GM12878 (cell line): ENCODE measurements around the gene CAVIN1. TPM values are rescaled to one million over a fixed set of nuclear protein-coding genes. Genes with fewer than 3 reads are reported as not detected.

Experiments used
- ATF2 ChIP-seq: IDR thresholded peaks from 2 replicates; pipeline ENCODE4 v1.6.1; 2012; ENCODE audit warnings: low read length, inconsistent platforms
- ATF3 ChIP-seq: IDR thresholded peaks from 2 replicates; pipeline ENCODE4 v1.6.1; 2011; ENCODE audit warnings: low read depth, mild to moderate bottlenecking, low read length, moderate library complexity, borderline replicate concordance; ENCODE audit errors: extremely low read depth
- BMI1 ChIP-seq: fragments of 450-650 bp; IDR thresholded peaks from 2 replicates; pipeline ENCODE4 v1.6.1; 2016; ENCODE audit warnings: mild to moderate bottlenecking, moderate library complexity, borderline replicate concordance
- CEBPB ChIP-seq, 2 experiments: fragments of 150-350 bp in 1 of 2; IDR thresholded peaks; 2 replicates each; pipeline ENCODE4 v1.6.1; 2012 to 2014; ENCODE audit warnings: low read depth in 2 of 2, low read length in 2 of 2, borderline replicate concordance in 1 of 2, inconsistent platforms in 1 of 2
- CHD2 ChIP-seq: IDR thresholded peaks from 2 replicates; pipeline ENCODE4 v1.6.1; 2011; ENCODE audit warnings: low read depth, low read length, improper control_type of control experiment, borderline replicate concordance
- CREM ChIP-seq: IDR thresholded peaks from 2 replicates; pipeline ENCODE4 v1.6.1; 2014; ENCODE audit warnings: antibody characterized with exemption, low read depth
- FOXM1 ChIP-seq: IDR thresholded peaks from 2 replicates; pipeline ENCODE4 v1.6.1; 2012; ENCODE audit warnings: low read depth, mild to moderate bottlenecking, inconsistent platforms, low read length, moderate library complexity
- MTA3 ChIP-seq: IDR thresholded peaks from 2 replicates; pipeline ENCODE4 v1.6.1; 2012; ENCODE audit warnings: low read length, inconsistent platforms, borderline replicate concordance
- NFIC ChIP-seq: IDR thresholded peaks from 2 replicates; pipeline ENCODE4 v1.6.1; 2012; ENCODE audit warnings: low read depth, mild to moderate bottlenecking, inconsistent platforms, low read length, moderate library complexity
- NR2C2 ChIP-seq: IDR thresholded peaks from 2 replicates; pipeline ENCODE4 v1.6.1; 2011; ENCODE audit warnings: borderline replicate concordance, low read depth; ENCODE audit not compliant: control insufficient read depth, insufficient read length
- NR2F1 ChIP-seq: fragments of 450-650 bp; conservative IDR thresholded peaks from 2 replicates; pipeline ENCODE4 v1.6.1; 2017; ENCODE audit warnings: mild to moderate bottlenecking
- RAD21 ChIP-seq: IDR thresholded peaks from 2 replicates; pipeline ENCODE4 v1.6.1; 2011; ENCODE audit warnings: mild to moderate bottlenecking, low read depth, low read length, moderate library complexity; ENCODE audit not compliant: insufficient read depth
- SMAD5 ChIP-seq: IDR thresholded peaks from 2 replicates; pipeline ENCODE4 v1.6.1; 2016; ENCODE audit warnings: antibody characterized with exemption, low read depth
- SPI1 ChIP-seq: IDR thresholded peaks from 2 replicates; pipeline ENCODE4 v1.6.1; 2011; ENCODE audit warnings: low read depth, mild to moderate bottlenecking, low read length, moderate library complexity, borderline replicate concordance; ENCODE audit not compliant: insufficient read depth
- TARDBP ChIP-seq: IDR thresholded peaks from 2 replicates; pipeline ENCODE4 v1.6.1; 2016; ENCODE audit warnings: borderline replicate concordance
- TCF7 ChIP-seq: IDR thresholded peaks from 2 replicates; pipeline ENCODE4 v1.6.1; 2014; ENCODE audit warnings: antibody characterized with exemption, borderline replicate concordance
- ZNF592 ChIP-seq: fragments of 450-650 bp; IDR thresholded peaks from 2 replicates; pipeline ENCODE4 v1.6.1; 2017; ENCODE audit warnings: mild to moderate bottlenecking, moderate library complexity
- polyA plus RNA-seq, 11 experiments: library from polyadenylated mRNA; depleted of rRNA in 4 of 11; unstranded in 6 of 11; stranded (reverse) in 5 of 11; fragments of >200 nt; fragmentation: Nextera tagmentation in 4 of 11; fragmentation: Illumina TruSeq in 1 of 11; extraction: Ambion mirVana in 4 of 11; extraction: Trizol in 1 of 11; gene quantifications; 1 replicate in 1 of 11; 2 replicates in 10 of 11; pipeline versions ENCODE4 v1.2.1 to v1.2.3, GENCODE V29; 2011 to 2016; ENCODE audit warnings: inconsistent platforms in 2 of 11, missing spikeins in 2 of 11, low read depth in 1 of 11
- total RNA-seq, 4 experiments: library from RNA; depleted of rRNA in 3 of 4; stranded (reverse); fragments of >200 nt in 3 of 4; fragmentation: Illumina TruSeq in 1 of 4; extraction: Trizol in 1 of 4; gene quantifications; 2 replicates each; pipeline versions ENCODE4 v1.2.1 to v1.2.3, GENCODE V29; 2013 to 2021
- TF ChIP-seq, protein P1 (sequence below): IDR thresholded peaks from 2 replicates; pipeline ENCODE4 v1.6.1; 2011; ENCODE audit warnings: borderline replicate concordance, low read depth, mild to moderate bottlenecking, moderate library complexity, low read length; ENCODE audit not compliant: insufficient read depth, poor library complexity, severe bottlenecking
- TF ChIP-seq, protein P2 (sequence below): fragments of 450-650 bp; formaldehyde crosslinking; IDR thresholded peaks from 2 replicates; pipeline ENCODE4 v1.5.0; 2022; ENCODE audit warnings: mild to moderate bottlenecking, missing genetic modification characterization

The CAVIN1 gene
- total and polyA plus RNA-seq, 10 of the 15 experiments (the other 5 are each of a cell fraction or from before 2014, with no cell fraction given), result 0.03 to 1.1 (median 0.37) TPM

- TF ChIP-seq FOXM1, result no peak
- TF ChIP-seq, protein P1, sequence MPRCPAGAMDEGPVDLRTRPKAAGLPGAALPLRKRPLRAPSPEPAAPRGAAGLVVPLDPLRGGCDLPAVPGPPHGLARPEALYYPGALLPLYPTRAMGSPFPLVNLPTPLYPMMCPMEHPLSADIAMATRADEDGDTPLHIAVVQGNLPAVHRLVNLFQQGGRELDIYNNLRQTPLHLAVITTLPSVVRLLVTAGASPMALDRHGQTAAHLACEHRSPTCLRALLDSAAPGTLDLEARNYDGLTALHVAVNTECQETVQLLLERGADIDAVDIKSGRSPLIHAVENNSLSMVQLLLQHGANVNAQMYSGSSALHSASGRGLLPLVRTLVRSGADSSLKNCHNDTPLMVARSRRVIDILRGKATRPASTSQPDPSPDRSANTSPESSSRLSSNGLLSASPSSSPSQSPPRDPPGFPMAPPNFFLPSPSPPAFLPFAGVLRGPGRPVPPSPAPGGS, result no peak
- TF ChIP-seq ATF2, result no peak
- TF ChIP-seq, protein P2, sequence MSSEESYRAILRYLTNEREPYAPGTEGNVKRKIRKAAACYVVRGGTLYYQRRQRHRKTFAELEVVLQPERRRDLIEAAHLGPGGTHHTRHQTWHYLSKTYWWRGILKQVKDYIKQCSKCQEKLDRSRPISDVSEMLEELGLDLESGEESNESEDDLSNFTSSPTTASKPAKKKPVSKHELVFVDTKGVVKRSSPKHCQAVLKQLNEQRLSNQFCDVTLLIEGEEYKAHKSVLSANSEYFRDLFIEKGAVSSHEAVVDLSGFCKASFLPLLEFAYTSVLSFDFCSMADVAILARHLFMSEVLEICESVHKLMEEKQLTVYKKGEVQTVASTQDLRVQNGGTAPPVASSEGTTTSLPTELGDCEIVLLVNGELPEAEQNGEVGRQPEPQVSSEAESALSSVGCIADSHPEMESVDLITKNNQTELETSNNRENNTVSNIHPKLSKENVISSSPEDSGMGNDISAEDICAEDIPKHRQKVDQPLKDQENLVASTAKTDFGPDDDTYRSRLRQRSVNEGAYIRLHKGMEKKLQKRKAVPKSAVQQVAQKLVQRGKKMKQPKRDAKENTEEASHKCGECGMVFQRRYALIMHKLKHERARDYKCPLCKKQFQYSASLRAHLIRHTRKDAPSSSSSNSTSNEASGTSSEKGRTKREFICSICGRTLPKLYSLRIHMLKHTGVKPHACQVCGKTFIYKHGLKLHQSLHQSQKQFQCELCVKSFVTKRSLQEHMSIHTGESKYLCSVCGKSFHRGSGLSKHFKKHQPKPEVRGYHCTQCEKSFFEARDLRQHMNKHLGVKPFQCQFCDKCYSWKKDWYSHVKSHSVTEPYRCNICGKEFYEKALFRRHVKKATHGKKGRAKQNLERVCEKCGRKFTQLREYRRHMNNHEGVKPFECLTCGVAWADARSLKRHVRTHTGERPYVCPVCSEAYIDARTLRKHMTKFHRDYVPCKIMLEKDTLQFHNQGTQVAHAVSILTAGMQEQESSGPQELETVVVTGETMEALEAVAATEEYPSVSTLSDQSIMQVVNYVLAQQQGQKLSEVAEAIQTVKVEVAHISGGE (CRISPR knock-in tag), result no peak
- no peak for TF ChIP-seq MTA3
- no peak for TF ChIP-seq TARDBP
- TF ChIP-seq NR2F1, result no peak
- TF ChIP-seq NR2C2, result no peak
- no peak for TF ChIP-seq CREM
- TF ChIP-seq RAD21, result no peak
- no peak for TF ChIP-seq CHD2
- no peak for TF ChIP-seq TCF7
- no peak for TF ChIP-seq ZNF592
- no peak for TF ChIP-seq BMI1
- TF ChIP-seq SPI1, result peak; percentile 44
- TF ChIP-seq CEBPB (IDR thresholded peaks at IDR 0.05; ENCODE audit: borderline replicate concordance in 1 of 2, low read depth in 2 of 2, low read length in 2 of 2), result no peak
- no peak for TF ChIP-seq ATF3
- no peak for TF ChIP-seq NFIC
- 0 out of 2 replicates have a peak, but pooled peaks have one; percentile 46 for TF ChIP-seq SMAD5
Measured at GRCh38 chr17:42387661-42388380, 35.2 kb downstream of the CAVIN1 start (continued).
